ENCODE data around the gene NFATC2.

NFATC2 gene

DNA sequence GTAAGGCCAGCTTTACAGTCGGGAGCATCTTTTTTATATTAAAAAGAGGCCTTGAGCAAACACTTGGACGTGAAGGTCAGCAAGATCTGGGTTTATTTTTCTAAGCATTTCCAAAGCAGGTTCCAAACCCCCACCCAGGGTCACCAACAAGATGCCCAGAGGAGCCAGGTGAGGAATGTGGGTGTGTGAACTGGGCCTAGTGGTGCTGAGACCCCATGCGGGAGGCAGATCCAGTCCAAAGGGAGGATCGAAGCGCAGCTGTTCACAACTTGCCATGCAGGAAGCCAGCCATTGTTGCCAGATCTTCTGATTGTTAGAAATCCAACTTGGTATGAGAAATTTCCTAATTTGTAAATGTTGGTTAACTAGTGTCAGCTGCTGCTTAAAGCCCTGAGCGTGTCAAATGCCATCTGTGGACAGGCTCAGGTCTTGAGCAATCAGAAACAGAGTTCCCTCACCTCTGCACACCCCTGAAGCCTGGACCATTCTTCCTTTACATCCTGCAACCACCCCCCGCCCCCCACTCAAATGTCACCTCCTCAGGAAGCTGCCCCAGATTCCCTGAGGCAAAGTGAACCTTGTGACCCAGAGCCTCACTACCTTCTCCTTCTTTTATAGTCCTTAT lies 46.5 kb downstream of the NFATC2 start:
- peaks cover 86% of the 10 kb centered on the region for H3K4me1 Mint-ChIP-seq (ENCODE audit: low read depth)
- H3K9me3 Mint-ChIP-seq: no peaks in the 10 kb centered on the region
- H3K27me3 Mint-ChIP-seq (ENCODE audit: low read depth): no peaks in the 10 kb centered on the region
- H3K36me3 Mint-ChIP-seq (ENCODE audit: low read depth): peaks cover 65% of the 10 kb centered on the region
- H3K27ac Mint-ChIP-seq: peak overlapping the region; percentile 77
- peak overlapping the region; percentile 71 for H3K4me3 Mint-ChIP-seq
- no peak for DNase-seq (ENCODE audit: low spot score)

DNA sequence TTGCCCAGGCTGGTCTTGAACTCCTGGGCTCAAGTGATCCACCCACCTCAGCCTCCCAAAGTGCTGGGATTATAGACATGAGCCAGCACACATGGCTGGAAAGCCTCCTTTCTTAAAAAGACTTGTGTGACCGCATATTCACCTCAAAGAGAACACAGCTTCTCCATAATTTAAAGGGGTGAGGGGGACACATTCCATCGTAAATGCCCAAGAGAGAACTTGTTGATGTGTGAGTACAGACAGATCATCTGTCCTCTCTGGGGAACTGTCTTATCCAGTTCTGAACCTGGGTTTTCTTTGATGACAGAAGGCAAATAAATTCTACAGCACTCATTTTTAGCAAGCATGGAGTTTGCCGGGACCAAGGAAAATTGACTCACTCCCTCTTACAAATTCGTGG lies 47.2 kb downstream of the NFATC2 start:
- Mint-ChIP-seq H3K9me3 (no peaks in the 10 kb centered on the region), H3K27me3 (ENCODE audit: low read depth) (no peaks in the 10 kb centered on the region), H3K36me3 (ENCODE audit: low read depth) (peaks cover 71% of the 10 kb centered on the region), H3K4me1 (ENCODE audit: low read depth) (peaks cover 87% of the 10 kb centered on the region), H3K27ac (peak overlapping the region; percentile 86), H3K4me3 (peak overlapping the region; percentile 66)
- DNase-seq (ENCODE audit: low spot score): no peak

DNA sequence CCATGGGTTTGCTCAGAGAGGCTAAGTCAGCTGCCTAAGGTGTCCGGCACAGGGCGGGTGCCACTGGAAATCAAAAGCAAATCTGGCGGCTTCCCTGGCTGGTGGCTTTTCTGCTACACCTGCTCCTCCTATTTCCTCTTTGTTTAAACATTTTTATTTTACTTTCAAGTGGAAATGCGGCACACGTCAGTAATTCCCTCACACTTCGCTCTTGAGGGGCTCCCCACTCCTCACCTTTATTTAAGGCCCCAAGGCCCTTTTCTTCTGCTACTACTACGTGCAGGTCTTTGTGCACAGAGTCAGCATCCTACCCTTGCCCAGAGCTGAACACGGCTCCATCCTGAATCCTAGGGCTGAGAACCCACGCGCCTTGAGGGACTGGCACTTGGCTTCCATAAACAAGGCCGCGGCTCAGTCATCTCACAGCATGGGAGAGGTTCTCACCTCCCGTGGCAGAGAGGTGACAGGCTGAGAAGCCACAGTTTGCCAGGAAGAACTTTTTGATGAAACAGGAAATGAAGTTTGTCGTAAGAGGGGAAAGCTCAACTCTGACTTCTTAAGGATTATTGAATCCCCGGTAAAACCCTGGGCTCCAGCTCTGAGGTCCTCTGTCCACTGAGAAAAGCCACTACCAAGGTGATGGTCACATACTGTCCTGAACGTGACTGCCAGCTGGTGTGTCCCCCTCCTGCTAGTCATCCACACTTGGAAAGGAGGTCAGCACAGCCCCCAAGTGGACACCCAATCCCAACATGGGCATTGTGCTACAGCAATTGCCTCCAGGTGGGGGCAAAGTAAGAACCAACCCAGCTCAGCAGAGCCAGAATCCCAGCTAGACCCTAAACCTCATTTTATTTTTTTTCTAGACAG lies 48.0 kb downstream of the NFATC2 start:
- Mint-ChIP-seq H3K4me3 (peak overlapping the region; percentile 66), H3K27ac (peak overlapping the region; percentile 86), H3K4me1 (ENCODE audit: low read depth) (peaks cover 85% of the 10 kb centered on the region), H3K36me3 (ENCODE audit: low read depth) (peaks cover 72% of the 10 kb centered on the region), H3K9me3 (no peaks in the 10 kb centered on the region), H3K27me3 (ENCODE audit: low read depth) (no peaks in the 10 kb centered on the region)
- no peak for DNase-seq (ENCODE audit: low spot score)

DNA sequence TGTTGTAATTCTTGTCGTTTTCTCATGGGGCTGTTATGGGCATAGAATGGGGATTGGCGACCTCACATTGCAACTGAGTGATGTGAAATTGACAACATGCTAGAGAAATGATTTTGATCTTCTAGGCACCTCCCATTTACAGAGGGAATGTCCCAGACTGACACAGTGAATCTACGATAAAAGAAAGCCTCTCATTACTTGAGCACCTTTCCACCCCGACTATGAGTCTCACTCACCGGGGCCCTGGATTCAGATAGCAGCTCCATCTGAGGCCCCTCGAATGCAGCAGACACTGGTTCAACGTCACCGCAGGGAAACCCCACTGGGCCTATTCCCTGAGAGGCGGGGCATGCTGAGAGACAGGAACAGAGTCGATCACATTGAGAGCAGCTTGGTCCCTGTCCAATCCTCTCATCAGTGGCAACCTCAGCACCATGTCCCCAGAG lies 49.1 kb downstream of the NFATC2 start:
- Mint-ChIP-seq H3K4me1 (ENCODE audit: low read depth) (peaks cover 78% of the 10 kb centered on the region), H3K36me3 (ENCODE audit: low read depth) (peaks cover 66% of the 10 kb centered on the region), H3K27ac (no peak overlapping the region), H3K27me3 (ENCODE audit: low read depth) (no peaks in the 10 kb centered on the region), H3K4me3 (no peak overlapping the region), H3K9me3 (no peaks in the 10 kb centered on the region)
- no peak for DNase-seq (ENCODE audit: low spot score)

DNA sequence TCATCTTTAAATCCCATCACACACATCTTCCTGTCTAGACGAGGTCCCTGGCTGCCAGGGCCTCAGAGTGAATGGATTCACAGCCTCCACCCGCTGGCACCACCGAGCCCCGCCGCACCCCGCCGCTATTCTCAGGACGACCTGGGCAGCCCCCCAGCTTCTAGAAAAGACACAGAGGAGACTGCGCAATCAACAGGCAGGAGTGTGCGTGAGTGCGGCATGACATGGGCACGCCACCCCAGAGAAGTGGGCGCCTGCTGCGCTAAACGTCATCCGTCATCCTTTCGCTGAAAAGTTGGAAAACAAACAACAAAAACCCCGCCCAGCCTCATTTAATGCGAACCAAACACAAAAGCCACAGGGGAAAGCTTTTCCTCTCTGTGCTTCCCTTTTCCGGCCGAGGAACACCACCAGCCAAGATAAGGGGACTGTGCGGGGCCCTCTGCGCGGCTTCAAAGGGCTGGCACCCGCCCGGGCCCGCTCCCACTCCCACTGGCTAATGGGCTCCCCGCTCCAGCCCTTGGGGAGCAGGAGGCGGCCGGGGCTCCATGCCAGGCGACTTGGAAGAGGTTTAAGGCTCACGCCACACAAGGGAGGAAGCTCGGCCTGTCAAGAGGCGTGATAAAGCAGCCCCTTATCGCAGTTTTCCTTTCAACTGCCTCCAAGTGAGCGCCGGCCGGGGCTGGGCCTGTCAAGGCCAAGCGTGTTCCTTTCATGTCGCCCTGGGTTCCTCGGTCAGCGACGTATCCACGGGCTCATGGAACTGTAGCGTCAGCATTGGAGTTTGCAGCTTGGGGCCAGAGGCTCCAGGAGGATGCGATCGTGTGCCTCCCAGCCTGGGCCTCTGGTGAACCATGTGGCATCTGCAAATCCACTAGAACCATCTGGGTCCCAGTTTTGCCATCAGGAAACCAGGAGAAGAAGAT lies 50.1 kb downstream of the NFATC2 start:
- Mint-ChIP-seq H3K4me1 (ENCODE audit: low read depth) (peaks cover 68% of the 10 kb centered on the region), H3K36me3 (ENCODE audit: low read depth) (peaks cover 67% of the 10 kb centered on the region), H3K9me3 (no peaks in the 10 kb centered on the region), H3K4me3 (no peak overlapping the region), H3K27me3 (ENCODE audit: low read depth) (no peaks in the 10 kb centered on the region), H3K27ac (no peak overlapping the region)
- DNase-seq (ENCODE audit: low spot score): no peak

DNA sequence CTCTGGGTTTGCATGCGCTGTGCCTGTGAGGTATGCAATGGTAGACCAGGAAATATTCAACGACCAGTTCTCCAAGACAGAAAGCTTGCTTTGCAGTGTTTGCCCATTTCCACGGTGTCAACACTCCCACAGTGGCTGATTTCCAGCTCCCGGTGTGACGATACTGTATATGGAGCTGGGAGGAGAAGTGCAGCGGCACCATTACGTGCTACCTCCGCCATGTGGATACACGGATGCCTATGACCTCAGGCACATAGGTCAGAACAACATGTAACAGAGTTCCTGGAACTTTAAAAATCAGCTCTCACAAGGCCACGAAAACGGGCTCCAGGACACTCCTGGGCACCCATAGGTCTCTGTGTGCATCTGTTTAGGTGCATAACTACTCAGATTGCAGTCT lies 51.1 kb downstream of the NFATC2 start:
- no peaks in the 10 kb centered on the region for H3K27me3 Mint-ChIP-seq (ENCODE audit: low read depth)
- no peak overlapping the region for H3K27ac Mint-ChIP-seq
- H3K4me1 Mint-ChIP-seq (ENCODE audit: low read depth): peaks cover 59% of the 10 kb centered on the region
- no peak for DNase-seq (ENCODE audit: low spot score)
- H3K9me3 Mint-ChIP-seq: no peaks in the 10 kb centered on the region
- H3K36me3 Mint-ChIP-seq (ENCODE audit: low read depth): peaks cover 66% of the 10 kb centered on the region
- H3K4me3 Mint-ChIP-seq: no peak overlapping the region

DNA sequence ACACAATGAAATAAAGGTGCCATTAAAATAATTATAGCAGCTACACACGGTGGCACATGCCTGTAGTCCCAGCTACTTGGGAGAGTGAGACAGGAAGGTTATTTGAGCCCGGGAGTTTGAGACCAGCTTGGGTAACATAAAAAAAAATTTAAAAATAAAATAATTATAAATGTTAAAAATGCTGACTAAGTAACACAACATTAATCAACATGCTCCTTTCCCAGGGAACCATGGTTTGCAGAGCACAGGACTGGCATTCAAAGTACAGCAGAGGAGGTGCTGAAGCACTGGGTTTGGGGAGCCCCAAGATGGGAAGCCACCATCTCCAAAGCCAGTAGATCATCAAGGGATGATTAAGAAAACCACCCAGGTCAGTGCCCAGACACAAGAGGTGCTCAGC lies 51.9 kb downstream of the NFATC2 start:
- no peak for DNase-seq (ENCODE audit: low spot score)
- Mint-ChIP-seq H3K4me1 (ENCODE audit: low read depth) (peaks cover 54% of the 10 kb centered on the region), H3K9me3 (no peaks in the 10 kb centered on the region), H3K36me3 (ENCODE audit: low read depth) (peaks cover 67% of the 10 kb centered on the region), H3K27ac (no peak overlapping the region), H3K4me3 (no peak overlapping the region), H3K27me3 (ENCODE audit: low read depth) (no peaks in the 10 kb centered on the region)

DNA sequence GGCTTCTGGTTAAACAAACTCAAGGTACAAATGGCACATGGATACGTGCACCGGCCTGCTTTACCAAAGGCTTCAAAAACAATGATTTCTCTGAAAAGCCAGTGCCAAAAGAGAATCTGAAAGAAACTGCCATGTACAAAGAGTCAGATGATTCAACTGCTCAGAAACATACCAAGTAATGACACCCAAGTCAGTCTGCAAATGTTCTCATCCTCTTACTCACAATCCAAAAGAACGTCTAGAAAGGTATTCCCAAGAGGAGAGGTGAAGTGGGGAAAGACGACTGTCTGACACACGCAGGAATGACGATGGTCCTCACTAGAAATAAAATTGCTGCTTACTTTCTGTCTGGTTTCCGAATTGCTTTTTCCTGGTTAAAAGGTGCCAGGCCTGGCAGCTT lies 52.9 kb downstream of the NFATC2 start:
- Mint-ChIP-seq H3K4me3 (no peak overlapping the region), H3K27me3 (ENCODE audit: low read depth) (no peaks in the 10 kb centered on the region), H3K4me1 (ENCODE audit: low read depth) (peaks cover 48% of the 10 kb centered on the region), H3K27ac (no peak overlapping the region), H3K36me3 (ENCODE audit: low read depth) (peaks cover 67% of the 10 kb centered on the region), H3K9me3 (no peaks in the 10 kb centered on the region)
- no peak for DNase-seq (ENCODE audit: low spot score)

DNA sequence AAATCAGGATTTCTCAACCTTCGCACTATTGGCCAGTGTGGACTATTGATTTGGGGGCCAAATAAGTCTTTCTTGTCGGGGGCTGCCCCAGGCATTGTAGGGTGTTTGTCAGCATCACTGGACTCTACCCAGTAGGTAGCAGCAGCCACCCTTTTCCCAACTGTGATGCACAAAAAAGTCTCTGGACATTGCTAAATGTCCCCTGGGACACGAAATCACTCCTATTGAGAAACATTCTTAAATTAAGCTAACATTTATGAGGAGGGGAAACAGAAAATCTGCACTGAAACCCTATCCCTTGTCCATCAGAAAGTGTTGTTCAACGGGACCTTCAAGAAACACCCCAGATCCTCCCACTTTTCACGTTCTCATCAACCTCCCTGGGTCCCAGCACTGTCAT lies 54.2 kb downstream of the NFATC2 start:
- Mint-ChIP-seq H3K4me1 (ENCODE audit: low read depth) (peaks cover 47% of the 10 kb centered on the region), H3K36me3 (ENCODE audit: low read depth) (peaks cover 74% of the 10 kb centered on the region), H3K27me3 (ENCODE audit: low read depth) (no peaks in the 10 kb centered on the region), H3K27ac (no peak overlapping the region), H3K9me3 (no peaks in the 10 kb centered on the region), H3K4me3 (no peak overlapping the region)
- DNase-seq (ENCODE audit: low spot score): no peak

DNA sequence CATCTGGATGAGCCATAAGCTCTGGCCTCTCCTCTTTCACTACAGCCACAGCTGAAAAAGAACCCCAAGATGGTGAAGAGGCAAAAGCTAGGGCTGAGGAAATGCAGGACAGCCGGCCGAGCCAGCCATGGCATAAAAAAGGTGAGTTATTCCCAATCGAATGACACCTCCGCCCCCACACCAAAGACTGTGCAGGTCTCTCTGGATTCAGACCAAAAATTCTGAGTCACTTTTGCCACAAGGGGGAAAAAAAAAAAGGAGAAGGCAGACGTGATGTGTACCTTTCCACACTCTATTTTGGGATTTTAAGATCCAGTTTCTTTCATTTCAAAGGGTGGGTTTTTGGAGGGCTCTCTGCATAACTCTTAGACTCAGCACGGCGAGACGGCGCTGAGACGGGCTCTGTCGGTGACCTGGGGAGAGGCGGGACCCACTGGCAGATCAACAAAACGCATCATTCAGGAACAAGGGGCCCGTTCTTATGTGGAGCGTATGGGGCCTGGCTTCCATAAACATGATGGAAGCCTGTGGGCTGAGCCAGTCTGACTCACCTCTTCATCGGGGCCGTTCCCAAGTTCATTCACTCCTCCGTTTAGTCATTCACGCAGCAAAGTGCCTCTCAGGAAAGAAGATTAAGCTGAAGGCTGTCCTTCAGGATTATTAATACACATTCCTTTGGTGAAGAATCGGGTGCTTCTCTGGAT lies 54.8 kb downstream of the NFATC2 start:
- Mint-ChIP-seq H3K4me3 (no peak overlapping the region), H3K27ac (no peak overlapping the region), H3K9me3 (no peaks in the 10 kb centered on the region), H3K27me3 (ENCODE audit: low read depth) (no peaks in the 10 kb centered on the region), H3K4me1 (ENCODE audit: low read depth) (peaks cover 45% of the 10 kb centered on the region), H3K36me3 (ENCODE audit: low read depth) (peaks cover 72% of the 10 kb centered on the region)
- no peak for DNase-seq (ENCODE audit: low spot score)

DNA sequence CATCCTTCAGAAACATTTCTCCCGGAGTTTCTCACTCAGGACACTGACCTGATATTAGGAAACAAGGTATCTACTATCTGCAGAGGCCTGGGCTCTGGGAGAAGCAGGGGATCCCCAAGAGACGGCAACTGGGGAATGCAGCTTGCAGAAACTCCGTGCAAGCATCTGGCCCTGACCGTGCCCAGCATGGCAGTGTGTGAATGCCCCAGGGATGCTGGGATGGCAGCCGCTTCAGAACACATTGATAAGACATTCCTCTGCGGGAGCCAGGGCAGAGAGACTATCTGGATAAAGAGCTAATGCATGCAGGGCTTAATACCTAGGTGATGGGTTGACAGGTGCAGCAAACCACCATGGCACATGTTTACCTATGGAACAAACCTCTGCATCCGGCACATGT lies 55.4 kb downstream of the NFATC2 start:
- Mint-ChIP-seq H3K9me3 (no peaks in the 10 kb centered on the region), H3K4me1 (ENCODE audit: low read depth) (peaks cover 51% of the 10 kb centered on the region), H3K27me3 (ENCODE audit: low read depth) (no peaks in the 10 kb centered on the region), H3K4me3 (no peak overlapping the region), H3K27ac (no peak overlapping the region), H3K36me3 (ENCODE audit: low read depth) (peaks cover 72% of the 10 kb centered on the region)
- DNase-seq (ENCODE audit: low spot score): no peak

DNA sequence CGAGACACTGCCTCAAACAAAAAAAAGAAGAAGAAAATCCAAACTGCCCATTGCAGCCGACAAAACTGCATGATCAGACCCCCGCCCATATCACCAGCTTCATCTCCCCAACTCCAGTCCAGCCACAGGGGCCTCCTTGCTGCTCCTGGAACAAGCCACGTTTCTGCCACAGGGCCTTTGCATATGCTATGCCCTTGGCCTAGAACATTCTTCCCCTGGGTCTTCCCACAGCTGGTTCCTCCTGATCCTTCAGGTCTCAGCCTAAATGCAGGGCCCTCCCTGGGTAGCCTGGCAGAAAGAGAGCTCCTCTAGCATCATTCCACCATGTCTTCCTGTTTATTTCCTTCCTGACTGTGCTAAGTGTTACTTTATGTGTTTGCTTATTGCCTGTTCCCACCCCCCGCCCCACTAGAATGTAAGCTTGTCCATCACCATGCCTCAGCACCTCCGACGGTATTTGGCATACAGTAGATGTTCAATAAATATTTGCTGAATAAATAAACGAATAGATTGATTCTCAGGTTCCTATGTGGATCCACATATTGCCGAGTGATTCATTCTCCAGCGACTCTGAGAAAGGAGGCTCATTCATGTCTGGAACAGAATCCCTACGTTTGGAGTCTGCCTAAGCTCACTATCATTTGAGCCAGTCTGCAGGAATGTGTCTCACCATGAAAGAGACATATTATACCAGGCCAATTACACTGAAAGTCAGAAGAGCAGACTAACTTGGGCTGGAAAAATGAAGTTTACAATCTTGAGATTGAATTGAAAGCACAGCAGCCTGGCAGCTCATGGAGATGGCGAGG lies 56.1 kb downstream of the NFATC2 start:
- H3K4me1 Mint-ChIP-seq (ENCODE audit: low read depth): peaks cover 52% of the 10 kb centered on the region
- H3K9me3 Mint-ChIP-seq: no peaks in the 10 kb centered on the region
- H3K4me3 Mint-ChIP-seq: no peak overlapping the region
- H3K36me3 Mint-ChIP-seq (ENCODE audit: low read depth): peaks cover 66% of the 10 kb centered on the region
- no peaks in the 10 kb centered on the region for H3K27me3 Mint-ChIP-seq (ENCODE audit: low read depth)
- H3K27ac Mint-ChIP-seq: no peak overlapping the region
- no peak for DNase-seq (ENCODE audit: low spot score)

DNA sequence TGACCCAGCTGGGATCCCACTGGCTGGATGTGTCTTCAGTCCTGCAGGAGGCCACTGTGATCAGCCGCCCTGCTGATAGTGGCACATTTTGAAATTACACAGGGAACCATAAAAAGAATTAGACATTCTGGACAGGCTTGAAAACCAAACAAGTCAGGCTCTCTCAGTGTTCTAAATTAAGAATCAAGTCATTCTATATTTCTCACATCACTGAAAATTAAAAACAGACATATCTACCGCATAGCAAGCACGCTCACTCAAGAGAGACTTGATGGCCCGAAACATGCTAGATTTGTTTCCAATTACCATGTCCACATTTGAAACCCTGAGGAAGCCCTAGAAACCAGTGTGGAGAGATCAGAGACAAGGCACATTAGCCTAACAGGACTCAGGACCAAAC lies 57.7 kb downstream of the NFATC2 start:
- Mint-ChIP-seq H3K36me3 (ENCODE audit: low read depth) (peaks cover 59% of the 10 kb centered on the region), H3K4me1 (ENCODE audit: low read depth) (peaks cover 54% of the 10 kb centered on the region), H3K27ac (peak overlapping the region; percentile 2), H3K4me3 (no peak overlapping the region), H3K9me3 (no peaks in the 10 kb centered on the region), H3K27me3 (ENCODE audit: low read depth) (no peaks in the 10 kb centered on the region)
- DNase-seq (ENCODE audit: low spot score): no peak
